Measurements from ENCODE around the gene LONRF3.

LONRF3 gene

GRCh38 chrX:118976599-118977340 is 2.4 kb downstream of the LONRF3 start:
- peak; percentile 18 for DNase-seq (ENCODE audit: extremely low read depth, insufficient read length)
- H3K4me3 ChIP-seq (replicated peaks; ENCODE audit: low read depth, low read length): no peak overlapping the region
- no peaks in the 10 kb centered on the region for H3K36me3 ChIP-seq (ENCODE audit: control insufficient read depth, insufficient read depth, low read length)
- H3K27me3 ChIP-seq (replicated peaks; ENCODE audit: control insufficient read depth, insufficient read depth, low read length): peaks cover 1% of the 10 kb centered on the region; the same call in 1 of the 2 replicates
- TF ChIP-seq CTCF (IDR thresholded peaks at IDR 0.05; ENCODE audit: insufficient read depth, low read length, poor library complexity, severe bottlenecking): no peak

- TF ChIP-seq CTCF (IDR thresholded peaks at IDR 0.05; ENCODE audit: insufficient read depth, low read length, poor library complexity, severe bottlenecking): no peak
- DNase-seq (ENCODE audit: extremely low read depth, insufficient read length): no peak
- Histone ChIP-seq H3K27me3 (replicated peaks; ENCODE audit: control insufficient read depth, insufficient read depth, low read length) (peaks cover 1% of the 10 kb centered on the region; the same call in 1 of the 2 replicates), H3K36me3 (ENCODE audit: control insufficient read depth, insufficient read depth, low read length) (no peaks in the 10 kb centered on the region), H3K4me3 (replicated peaks; ENCODE audit: low read depth, low read length) (no peak overlapping the region)
Observed at GRCh38 chrX:118977424-118977823, 3.0 kb downstream of the LONRF3 start.

GRCh38 chrX:118978451-118978850 is 4.0 kb downstream of the LONRF3 start:
- no peaks in the 10 kb centered on the region for H3K36me3 ChIP-seq (ENCODE audit: control insufficient read depth, insufficient read depth, low read length)
- TF ChIP-seq CTCF (IDR thresholded peaks at IDR 0.05; ENCODE audit: insufficient read depth, low read length, poor library complexity, severe bottlenecking): no peak
- no peak for DNase-seq (ENCODE audit: extremely low read depth, insufficient read length)
- H3K27me3 ChIP-seq (replicated peaks; ENCODE audit: control insufficient read depth, insufficient read depth, low read length): peaks cover 1% of the 10 kb centered on the region; the same call in 1 of the 2 replicates
- H3K4me3 ChIP-seq (replicated peaks; ENCODE audit: low read depth, low read length): no peak overlapping the region

GRCh38 chrX:118980761-118981160 is 6.3 kb downstream of the LONRF3 start:
- TF ChIP-seq CTCF (IDR thresholded peaks at IDR 0.05; ENCODE audit: insufficient read depth, low read length, poor library complexity, severe bottlenecking): no peak
- Histone ChIP-seq H3K36me3 (ENCODE audit: control insufficient read depth, insufficient read depth, low read length) (no peaks in the 10 kb centered on the region), H3K27me3 (replicated peaks; ENCODE audit: control insufficient read depth, insufficient read depth, low read length) (peaks cover 3% of the 10 kb centered on the region; the same call in 1 of the 2 replicates), H3K4me3 (replicated peaks; ENCODE audit: low read depth, low read length) (no peak overlapping the region)
- DNase-seq (ENCODE audit: extremely low read depth, insufficient read length): no peak

GRCh38 chrX:118983513-118983912 is 9.1 kb downstream of the LONRF3 start:
- no peak for TF ChIP-seq CTCF (IDR thresholded peaks at IDR 0.05; ENCODE audit: insufficient read depth, low read length, poor library complexity, severe bottlenecking)
- H3K4me3 ChIP-seq (replicated peaks; ENCODE audit: low read depth, low read length): no peak overlapping the region
- peaks cover 2% of the 10 kb centered on the region; the same call in 1 of the 2 replicates for H3K27me3 ChIP-seq (replicated peaks; ENCODE audit: control insufficient read depth, insufficient read depth, low read length)
- DNase-seq (ENCODE audit: extremely low read depth, insufficient read length): no peak
- H3K36me3 ChIP-seq (ENCODE audit: control insufficient read depth, insufficient read depth, low read length): no peaks in the 10 kb centered on the region
